Measurements from ENCODE around the gene REN. TPM values are rescaled to one million over a fixed set of nuclear protein-coding genes. Genes with fewer than 3 reads are reported as not detected.

The REN gene
- total RNA-seq, 1 donor from 2014 or later, result not detected

DNA sequence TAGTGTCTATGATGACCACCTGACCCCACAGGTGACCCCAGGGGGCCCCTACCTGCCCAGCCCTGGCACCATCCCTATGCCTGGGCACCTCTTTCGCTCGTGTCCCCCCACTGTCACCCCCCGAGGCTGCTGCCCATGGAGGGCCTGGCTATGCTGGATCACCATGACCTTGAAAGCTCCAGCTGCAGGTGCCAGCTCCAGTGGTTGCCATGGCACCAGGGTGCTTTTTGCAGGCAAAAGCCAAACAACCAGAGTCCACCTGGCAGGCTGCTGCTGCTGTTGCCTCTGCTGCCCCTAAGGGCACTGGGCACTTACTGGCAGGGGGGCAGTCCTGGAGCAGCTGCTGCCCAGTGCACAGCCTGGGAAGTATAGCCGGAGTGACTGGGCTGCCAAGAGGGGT, 36.0 kb downstream of the REN start:
- TF ChIP-seq, protein P1, sequence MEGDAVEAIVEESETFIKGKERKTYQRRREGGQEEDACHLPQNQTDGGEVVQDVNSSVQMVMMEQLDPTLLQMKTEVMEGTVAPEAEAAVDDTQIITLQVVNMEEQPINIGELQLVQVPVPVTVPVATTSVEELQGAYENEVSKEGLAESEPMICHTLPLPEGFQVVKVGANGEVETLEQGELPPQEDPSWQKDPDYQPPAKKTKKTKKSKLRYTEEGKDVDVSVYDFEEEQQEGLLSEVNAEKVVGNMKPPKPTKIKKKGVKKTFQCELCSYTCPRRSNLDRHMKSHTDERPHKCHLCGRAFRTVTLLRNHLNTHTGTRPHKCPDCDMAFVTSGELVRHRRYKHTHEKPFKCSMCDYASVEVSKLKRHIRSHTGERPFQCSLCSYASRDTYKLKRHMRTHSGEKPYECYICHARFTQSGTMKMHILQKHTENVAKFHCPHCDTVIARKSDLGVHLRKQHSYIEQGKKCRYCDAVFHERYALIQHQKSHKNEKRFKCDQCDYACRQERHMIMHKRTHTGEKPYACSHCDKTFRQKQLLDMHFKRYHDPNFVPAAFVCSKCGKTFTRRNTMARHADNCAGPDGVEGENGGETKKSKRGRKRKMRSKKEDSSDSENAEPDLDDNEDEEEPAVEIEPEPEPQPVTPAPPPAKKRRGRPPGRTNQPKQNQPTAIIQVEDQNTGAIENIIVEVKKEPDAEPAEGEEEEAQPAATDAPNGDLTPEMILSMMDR (IDR thresholded peaks at IDR 0.05; ENCODE audit: borderline replicate concordance), result no peak
- Histone ChIP-seq H3K27me3 (ENCODE audit: low read depth) (no peaks in the 10 kb centered on the region), H3K4me3 (no peak overlapping the region), H3K4me1 (peaks cover 48% of the 10 kb centered on the region), H3K9me3 (replicated peaks) (no peaks in the 10 kb centered on the region), H3K27ac (replicated peaks) (no peak overlapping the region), H3K36me3 (peaks cover 14% of the 10 kb centered on the region)
- intact Hi-C loops (cut with micrococcal nuclease), result loop anchor here (2.0 kb wide), 1 partner anchor 259 kb away; no protein-coding TSS in a partner anchor
- DNase-seq, result no peak

DNA sequence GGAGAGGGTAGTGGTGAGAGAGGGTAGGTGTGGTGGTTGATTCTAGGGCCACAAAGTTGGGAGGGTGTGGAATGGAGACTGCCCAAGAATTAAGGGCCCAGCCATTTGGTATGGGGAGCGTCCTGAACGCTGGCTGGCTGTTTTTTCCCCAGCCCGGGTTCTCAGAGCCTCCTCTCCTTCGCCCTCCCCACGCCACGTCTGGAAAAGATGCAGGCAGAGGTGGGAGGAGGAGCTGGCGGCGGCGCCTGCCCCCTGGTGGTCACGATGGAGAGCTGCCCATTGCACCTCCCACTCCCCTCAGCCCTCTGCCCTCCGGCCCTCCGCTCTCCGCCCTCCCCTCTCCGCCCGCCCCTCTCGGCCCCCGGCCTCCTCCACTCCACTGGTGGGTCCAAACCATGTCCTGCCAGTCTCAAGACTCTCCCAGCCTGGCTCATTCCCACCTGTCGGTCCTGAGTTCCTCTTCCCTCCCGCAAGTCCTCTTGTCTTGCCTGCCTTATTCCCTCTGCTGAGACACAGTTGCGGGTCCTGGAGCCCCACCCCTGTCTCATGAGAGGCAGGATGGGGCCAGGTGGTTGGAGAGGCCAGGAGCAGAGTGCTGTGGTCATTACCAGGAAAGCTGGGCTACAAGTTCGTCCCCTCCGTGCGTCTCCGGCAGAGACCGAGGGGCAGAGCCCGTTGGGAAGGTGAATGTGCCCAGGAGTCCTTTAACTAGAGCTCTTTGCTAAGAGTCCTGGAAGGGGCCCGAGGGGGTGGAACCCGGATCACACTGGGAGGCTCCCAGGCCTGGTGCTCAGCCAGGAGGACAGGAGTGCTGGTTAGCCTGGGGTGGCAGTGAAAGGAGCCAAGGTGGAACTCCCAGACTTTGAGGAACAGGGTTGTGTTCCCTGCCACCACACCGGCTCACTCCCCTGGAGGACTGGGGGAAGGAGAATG, 36.9 kb downstream of the REN start:
- H3K4me3 ChIP-seq, result peak overlapping the region; percentile 39
- H3K27ac ChIP-seq (replicated peaks), result peak overlapping the region; percentile 72
- no peaks in the 10 kb centered on the region for H3K27me3 ChIP-seq (ENCODE audit: low read depth)
- intact Hi-C loops (cut with micrococcal nuclease), result no loop called here
- H3K9me3 ChIP-seq (replicated peaks), result no peaks in the 10 kb centered on the region
- H3K36me3 ChIP-seq, result peaks cover 23% of the 10 kb centered on the region
- peaks cover 48% of the 10 kb centered on the region for H3K4me1 ChIP-seq
- peak; percentile 67 for DNase-seq
- TF ChIP-seq, protein P1 (IDR thresholded peaks at IDR 0.05; ENCODE audit: borderline replicate concordance), result peak; percentile 95

DNA sequence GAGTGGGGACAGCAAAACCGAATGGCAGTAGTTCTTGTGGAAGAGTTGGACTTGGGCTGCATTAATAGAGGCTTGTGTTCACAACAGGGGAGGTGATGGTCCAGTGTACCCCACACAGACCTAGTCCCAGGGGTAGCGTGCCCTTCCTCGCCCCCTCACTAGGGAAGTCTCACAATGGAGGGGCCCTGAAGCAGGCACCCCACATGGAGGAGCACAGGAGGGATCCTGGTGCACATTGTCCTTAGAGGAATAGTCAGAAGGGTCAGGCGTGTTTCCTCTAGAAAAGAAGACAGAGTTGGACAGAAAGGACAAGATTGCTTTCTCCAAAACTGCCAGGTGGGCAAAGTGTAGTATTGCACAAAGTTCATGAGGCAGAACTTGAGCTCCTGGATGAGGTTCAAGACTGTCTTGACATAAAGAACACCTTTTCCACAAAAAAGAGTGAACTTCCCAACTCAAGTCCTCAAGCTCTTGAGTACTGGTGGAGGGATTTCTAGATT, 37.6 kb downstream of the REN start:
- peaks cover 48% of the 10 kb centered on the region for H3K4me1 ChIP-seq
- no peaks in the 10 kb centered on the region for H3K27me3 ChIP-seq (ENCODE audit: low read depth)
- intact Hi-C loops (cut with micrococcal nuclease), result no loop called here
- H3K36me3 ChIP-seq, result peaks cover 28% of the 10 kb centered on the region
- H3K27ac ChIP-seq (replicated peaks), result peak overlapping the region; percentile 72
- TF ChIP-seq, protein P1 (IDR thresholded peaks at IDR 0.05; ENCODE audit: borderline replicate concordance), result no peak
- no peaks in the 10 kb centered on the region for H3K9me3 ChIP-seq (replicated peaks)
- DNase-seq, result no peak
- peak overlapping the region; percentile 39 for H3K4me3 ChIP-seq

DNA sequence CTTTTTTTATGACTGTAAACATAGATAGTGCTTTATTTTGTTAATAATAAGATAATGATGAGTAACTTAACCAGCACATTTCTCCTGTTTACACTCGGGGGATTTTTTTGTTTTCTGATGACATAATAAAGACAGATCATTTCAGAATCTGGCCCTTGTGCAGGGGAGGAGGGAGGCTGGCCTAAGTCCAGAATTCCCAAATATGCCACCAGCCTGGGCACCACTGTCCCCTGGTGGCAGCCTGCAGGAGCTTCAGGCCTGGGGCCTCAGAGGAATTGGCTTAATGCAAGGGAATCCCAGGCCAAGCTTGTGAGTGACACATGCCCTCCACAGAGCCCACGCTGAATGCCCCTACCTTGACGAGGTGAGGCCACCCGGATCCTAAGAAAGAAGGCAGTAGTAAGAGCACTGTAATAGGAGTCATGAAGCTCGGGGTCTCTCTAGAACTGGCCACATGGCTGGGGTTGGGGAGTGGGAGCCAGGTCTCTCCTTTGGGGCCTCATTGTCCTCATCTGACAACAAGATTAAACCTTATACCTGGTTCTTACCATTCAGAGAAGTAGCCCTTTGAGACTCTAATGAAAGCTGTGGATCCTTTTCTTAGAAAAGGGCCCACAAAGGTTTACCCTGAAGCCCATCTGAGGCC, 38.4 kb downstream of the REN start:
- TF ChIP-seq, protein P1 (IDR thresholded peaks at IDR 0.05; ENCODE audit: borderline replicate concordance), result peak; percentile 96
- Histone ChIP-seq H3K4me1 (peaks cover 48% of the 10 kb centered on the region), H3K27me3 (ENCODE audit: low read depth) (no peaks in the 10 kb centered on the region), H3K4me3 (no peak overlapping the region), H3K27ac (replicated peaks) (peak overlapping the region; percentile 72), H3K36me3 (peaks cover 36% of the 10 kb centered on the region), H3K9me3 (replicated peaks) (no peaks in the 10 kb centered on the region)
- intact Hi-C loops (cut with micrococcal nuclease), result no loop called here
- DNase-seq, result peak; percentile 42

DNA sequence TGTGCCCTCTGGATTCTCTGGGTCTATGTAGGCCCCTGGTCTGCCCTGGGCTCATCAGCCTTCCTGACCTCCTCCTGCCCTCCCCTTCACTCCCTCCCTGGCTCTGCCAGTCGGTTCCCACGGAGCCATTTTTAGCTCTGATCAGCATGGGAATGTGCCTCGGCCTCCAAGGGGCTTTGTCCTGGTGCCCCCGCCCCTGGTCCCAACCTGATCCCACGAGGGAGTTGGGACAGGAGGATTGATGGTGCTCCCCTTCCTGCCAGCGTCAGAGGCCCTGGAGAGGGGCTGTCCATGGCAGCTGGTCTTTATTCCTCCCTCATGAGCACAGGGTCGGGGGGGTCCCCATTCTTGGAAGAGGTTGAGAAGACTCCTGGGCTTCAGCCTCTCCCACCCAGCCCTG, 39.2 kb downstream of the REN start:
- intact Hi-C loops (cut with micrococcal nuclease), result no loop called here
- TF ChIP-seq, protein P1 (IDR thresholded peaks at IDR 0.05; ENCODE audit: borderline replicate concordance), result no peak
- H3K4me1 ChIP-seq, result peaks cover 48% of the 10 kb centered on the region
- no peaks in the 10 kb centered on the region for H3K27me3 ChIP-seq (ENCODE audit: low read depth)
- peaks cover 44% of the 10 kb centered on the region for H3K36me3 ChIP-seq
- no peak for DNase-seq
- H3K27ac ChIP-seq (replicated peaks), result peak overlapping the region; percentile 72
- H3K9me3 ChIP-seq (replicated peaks), result no peaks in the 10 kb centered on the region
- no peak overlapping the region for H3K4me3 ChIP-seq
